HG03064 (cell line): ENCODE measurements around the gene MTMR11.
"Not testable (repeated sequence)": the region's sequence is repeated elsewhere in the genome, so short reads cannot be mapped to it uniquely, and the experiment has no call there.

ENCODE experiments used
- ATAC-seq: cut with Tn5 transposase; IDR thresholded peaks from one replicate; pipeline ENCODE4 v1.9.1; 2021; ENCODE audit warnings: low read depth; ENCODE audit not compliant: unreplicated experiment

Gene MTMR11

DNA sequence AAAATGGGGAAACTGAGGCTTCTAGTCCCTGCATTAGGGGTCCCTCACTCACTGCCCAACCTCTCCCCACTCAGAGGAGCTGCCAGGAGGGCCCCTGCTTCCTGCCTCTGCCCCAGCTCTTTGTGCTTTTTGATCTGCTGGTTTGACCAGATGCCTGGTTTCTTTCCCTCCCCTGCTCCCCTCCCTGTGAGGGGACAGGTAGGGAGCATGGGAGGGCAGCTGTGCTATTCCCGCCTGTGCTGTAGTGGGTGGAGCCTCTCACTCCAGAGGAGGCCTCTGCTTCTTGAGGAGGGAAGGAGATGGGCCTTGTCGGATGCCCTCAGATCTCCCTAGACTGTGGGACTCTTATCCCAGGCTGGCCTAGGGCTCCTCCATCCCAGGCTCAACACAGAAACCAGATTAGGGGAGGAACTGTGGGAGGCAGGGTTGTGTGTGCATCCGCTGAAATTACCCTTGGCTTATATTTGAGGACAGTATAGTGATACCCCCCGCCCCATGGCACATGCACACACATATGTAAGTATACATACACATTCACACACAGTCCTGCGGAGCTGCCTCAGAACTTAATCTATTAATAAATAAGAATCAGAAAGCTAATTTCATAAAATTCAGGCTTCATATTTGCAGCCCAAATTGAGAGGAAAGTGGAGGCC is 32.7 kb downstream of the MTMR11 start:
- no peak for ATAC-seq

DNA sequence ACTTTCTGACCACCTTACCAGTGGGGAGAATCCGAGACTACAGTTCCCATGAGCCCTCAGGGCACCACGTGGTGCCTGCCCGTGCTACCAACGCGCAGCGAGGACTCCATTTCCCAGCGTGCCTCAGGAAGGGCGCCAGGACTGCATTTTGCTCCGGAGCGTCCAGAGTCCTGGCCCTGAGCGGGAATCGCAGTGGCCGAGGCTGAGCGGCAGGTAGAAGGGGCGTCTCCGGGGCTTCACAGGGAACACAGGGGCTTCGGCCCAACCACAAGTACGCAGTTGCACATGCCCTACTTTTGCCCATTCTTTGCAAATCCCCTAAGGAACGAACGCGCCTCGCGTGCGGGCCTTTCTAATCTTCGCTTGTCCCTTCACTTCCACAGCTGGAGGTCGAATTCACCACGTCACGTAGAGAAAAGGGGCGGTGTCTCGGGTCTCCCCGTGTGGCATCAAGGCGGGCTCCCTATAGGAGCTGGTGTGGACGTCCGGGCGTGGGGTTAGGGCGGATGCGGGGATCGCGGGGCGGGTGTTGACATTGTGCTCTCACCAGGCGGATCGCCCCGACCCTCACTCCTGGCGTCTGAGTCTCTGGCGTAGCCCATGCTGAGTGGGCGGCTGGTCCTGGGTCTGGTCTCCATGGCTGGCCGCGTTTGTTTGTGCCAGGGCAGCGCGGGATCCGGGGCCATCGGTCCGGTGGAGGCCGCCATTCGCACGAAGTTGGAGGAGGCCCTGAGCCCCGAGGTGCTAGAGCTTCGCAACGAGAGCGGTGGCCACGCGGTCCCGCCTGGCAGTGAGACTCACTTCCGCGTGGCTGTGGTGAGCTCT is 37.0 kb downstream of the MTMR11 start, which contains the start of gene BOLA1:
TSS of gene BOLA1 (plus strand) at position 109 of the 825 bp plus-strand sequence. CDS start at position 601, 492 bp downstream.
- peak; percentile 91 for ATAC-seq

DNA sequence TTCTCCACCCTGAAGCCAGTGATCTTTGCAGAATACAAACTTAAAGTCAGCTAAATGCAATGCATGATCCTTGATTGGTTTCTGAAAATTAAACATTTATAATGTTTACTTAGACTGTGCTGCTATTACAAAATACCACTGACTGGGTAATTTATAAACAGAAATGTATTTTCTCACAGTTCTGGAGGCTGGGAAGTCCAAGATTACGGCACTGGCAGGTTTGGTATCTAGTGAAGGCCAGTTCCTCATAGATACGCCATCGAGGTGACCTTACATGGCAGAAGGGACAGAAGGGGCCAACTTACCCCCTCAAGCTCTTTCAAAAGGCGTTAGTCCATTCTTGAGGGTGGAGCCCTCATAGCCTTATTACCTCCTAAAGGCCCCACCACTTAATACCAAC is 40.1 kb downstream of the MTMR11 start:
- ATAC-seq, result no peak

DNA sequence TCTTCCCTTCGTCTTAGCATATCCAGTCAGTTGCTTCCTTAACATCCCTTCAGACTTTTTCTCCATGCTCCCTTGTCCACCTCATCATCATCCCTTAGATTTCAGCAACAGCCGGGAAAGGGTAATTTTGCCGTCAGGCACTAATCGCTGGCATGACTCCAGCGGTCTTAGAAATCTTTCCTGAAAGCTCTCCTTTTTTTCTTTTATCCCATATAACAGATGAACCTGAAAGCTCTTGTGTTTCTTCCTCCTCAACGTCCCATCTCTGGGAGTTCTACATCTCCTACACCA is 47.7 kb downstream of the MTMR11 start:
- no peak for ATAC-seq

DNA sequence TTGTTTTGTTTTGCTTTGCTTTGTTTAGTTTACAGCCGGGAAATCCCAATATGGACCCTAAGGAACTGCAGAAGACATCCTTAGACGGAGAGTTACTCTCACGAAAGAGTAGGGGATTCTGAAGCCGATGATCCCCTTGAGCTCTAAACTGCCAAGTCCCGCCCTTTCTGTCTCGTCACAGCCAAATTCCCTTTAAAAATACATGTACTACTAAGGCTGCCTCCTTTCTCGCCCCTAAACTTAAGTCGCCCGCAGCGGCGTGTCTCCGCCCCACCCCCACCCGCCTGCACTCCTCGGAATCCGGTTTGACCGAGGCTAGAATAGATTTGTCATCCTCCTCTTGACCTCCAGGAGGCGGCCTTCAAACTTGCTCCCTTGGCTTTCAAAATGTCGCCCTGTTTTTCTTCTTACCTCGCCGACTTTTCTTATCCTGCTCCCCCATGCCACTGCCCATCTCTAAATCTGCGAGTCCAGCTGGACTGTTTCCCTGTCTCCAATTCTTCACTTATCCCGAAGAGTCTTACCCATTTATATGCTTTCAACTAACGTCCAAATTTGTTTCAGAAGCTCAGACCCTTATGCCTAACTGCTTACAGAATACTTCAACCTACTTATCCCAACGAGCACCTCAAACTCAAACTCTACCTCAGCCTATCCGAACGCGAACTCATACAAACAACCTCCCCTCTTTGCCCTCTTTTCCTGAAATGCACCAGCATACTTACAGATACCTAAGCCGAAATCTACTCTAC is 48.3 kb downstream of the MTMR11 start:
- peak; percentile 15 for ATAC-seq

DNA sequence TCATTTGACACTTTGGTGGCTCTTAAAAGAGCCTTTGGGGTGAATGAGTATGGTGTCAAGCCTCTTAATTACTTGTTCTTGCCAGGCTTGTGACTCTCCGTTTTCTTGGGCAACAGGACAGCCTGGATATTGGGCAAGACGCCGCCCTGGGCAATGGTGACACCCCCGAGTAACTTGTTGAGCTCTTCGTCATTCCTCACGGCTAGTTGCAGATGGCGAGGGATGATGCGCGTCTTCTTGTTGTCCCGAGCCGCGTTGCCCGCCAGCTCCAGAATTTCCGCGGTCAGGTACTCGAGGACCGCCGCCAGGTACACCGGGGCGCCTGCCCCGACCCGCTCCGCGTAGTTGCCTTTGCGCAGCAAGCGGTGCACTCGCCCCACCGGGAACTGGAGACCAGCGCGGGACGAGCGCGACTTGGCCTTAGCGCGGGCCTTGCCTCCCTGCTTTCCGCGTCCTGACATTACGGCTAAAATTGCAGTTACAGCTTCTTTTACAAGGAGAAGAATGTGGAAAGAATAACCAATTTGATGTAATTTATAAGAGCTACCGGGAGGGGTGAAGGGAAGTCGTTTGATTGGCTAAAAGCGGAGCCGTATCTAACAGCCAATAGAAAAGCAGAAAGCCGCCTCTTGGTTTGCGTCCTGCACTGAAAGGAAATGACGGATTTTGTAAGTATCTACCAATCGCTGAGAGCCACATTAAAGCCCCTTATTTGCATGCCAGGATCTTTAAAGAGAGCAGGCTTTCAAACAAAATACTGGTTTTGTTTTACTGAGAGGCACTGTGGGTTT is 49.0 kb downstream of the MTMR11 start:
- ATAC-seq, result peak; percentile 41

DNA sequence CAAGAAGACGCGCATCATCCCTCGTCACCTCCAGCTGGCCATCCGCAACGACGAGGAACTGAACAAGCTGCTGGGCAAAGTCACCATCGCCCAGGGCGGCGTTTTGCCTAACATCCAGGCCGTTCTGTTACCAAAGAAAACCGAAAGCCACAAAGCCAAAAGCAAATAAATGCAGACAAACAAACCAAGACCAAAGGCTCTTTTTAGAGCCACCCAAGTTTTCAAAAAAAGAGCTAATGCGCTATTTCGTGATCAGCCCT is 49.6 kb downstream of the MTMR11 start:
- not testable (repeated sequence) for ATAC-seq

DNA sequence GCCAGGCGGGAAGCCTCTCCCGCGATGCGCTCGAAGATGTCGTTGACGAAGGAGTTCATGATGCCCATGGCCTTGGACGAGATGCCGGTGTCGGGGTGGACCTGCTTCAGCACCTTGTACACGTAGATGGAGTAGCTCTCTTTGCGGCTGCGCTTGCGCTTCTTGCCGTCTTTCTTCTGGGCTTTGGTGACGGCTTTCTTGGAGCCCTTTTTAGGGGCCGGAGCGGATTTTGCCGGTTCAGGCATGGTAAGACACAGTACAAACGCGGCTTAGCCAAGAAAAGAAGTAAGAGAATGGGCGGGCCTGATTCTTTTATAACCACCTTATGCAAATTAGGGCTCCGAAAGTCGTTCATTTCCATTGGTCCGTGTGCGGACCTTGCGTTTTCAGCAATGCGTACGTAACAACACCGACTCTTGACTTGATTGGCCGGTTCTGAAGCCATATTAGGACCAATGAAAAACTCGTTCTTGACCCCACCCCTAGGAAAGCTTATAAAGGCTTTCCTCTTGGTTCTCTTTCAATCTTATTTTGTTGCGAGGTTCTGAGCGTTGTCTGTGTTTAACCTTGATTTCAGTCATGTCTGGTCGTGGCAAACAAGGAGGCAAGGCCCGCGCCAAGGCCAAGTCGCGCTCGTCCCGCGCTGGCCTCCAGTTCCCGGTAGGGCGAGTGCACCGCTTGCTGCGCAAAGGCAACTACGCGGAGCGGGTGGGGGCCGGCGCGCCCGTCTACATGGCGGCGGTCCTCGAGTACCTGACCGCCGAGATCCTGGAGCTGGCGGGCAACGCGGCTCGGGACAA is 50.1 kb downstream of the MTMR11 start:
- ATAC-seq, result peak; percentile 45

DNA sequence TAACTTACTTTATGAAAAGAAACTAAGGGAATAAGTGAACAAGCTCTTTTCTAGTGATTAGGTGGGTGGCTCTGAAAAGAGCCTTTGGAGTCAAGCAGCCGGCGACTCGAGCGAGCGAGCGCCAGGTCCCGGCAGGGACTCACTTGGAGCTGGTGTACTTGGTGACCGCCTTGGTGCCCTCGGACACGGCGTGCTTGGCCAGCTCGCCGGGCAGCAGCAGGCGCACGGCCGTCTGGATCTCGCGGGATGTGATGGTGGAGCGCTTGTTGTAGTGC is 50.6 kb downstream of the MTMR11 start:
- ATAC-seq, result not testable (repeated sequence)

DNA sequence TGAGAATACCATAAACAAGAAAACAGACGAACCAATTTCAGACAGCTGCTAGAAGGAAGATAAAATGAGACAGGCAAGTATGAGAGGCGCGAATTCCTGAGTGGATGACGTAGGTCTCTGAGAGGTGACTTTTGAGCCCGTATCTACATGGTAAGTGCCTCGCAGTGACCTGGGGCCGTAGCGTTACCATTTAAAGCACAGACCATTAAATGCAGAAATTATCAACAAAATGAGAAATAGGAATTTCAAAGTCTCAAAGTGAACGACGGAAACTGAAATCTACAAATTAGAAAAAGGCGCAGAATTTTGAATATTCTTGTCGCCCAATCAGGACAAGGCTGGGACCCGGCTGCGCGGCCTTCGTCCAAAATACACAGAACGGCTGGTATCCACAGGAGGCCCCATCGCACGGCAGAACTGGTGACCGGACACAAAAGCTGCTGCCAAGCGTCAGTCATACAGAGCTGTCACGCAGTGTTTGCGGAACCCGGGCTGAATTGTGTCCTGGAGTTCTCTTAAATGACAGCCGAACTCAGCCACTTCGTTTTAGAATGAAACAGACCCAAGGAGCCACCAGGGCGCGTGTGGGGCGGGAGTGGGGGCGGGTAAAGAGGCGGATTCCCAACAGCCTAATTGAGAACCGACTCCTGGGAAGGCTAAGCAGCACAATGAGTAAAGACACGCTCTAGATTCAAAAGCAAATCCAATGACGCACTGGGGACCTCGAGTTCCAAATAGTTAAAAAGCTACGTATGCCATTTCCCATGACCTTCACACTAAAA is 51.1 kb downstream of the MTMR11 start:
- no peak for ATAC-seq

DNA sequence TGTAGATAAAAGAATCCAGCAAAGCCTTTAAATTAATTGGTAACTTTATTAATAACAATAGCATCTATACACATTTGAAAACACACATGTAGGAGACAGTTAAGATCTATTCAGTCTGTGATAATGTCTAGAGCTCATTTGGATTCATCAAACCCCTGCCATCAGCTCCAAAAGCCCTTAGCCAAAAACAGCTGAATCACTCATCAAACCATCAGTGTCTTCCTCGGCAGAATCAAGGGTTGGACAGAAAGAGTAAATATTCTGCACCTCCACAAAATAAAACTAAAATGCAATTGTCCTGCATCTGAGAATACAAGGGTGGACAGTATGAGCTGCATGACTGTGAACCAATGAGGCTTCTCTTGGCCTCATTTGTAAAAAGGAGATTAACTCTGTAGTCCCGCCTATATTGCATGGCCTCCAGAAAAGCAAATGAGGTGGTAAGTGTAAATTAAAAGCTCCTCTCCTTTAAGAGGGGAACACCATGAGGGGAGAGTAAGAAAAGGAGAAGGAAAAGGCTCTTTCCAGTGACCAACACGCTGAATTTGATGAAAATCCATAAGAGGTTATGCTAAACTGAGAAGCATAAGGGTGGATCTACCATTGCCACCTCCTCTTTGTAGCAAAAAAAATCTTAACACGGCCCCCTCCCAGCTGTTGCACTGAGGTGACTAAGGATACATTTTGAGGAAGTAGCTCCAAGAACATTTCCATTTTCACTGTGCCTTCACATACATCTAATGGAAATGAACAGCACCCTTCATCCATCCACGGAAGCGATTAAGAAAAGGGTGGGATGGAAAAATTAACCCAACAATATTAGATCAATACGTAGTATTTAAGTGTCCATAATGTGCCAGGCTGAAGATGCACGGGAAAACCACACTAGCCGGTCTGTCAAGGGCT is 52.0 kb downstream of the MTMR11 start:
- ATAC-seq, result no peak

DNA sequence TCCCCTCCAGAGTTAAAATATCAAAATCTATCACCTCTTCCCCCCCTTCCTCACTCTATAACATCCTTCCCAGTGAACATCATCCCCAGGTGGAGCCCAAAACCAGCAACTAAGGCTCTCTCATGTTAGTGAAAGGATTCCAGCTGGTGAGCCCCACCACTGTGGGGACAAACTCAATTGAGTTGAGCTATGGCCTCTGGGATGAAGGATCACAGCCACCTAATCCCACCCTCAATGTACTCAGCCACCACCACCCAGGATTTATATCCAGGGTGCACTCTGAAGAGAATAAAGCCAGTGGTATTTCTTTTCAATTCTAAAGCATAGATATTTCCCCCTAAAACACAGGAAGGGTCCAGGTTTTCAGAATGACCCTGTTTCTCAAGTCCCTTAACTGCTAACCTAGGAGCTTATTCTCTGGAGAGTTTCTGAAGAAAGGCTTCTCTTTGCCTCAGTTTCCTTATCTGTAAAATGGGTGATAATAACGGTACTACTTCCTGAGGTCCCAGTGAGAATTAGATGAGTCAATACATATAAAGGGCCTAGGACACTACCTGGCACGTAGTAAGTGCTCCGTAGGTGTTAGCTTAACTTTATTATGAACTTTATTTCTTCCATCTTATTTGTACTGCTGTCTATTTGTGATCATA is 53.0 kb downstream of the MTMR11 start:
- no peak for ATAC-seq

DNA sequence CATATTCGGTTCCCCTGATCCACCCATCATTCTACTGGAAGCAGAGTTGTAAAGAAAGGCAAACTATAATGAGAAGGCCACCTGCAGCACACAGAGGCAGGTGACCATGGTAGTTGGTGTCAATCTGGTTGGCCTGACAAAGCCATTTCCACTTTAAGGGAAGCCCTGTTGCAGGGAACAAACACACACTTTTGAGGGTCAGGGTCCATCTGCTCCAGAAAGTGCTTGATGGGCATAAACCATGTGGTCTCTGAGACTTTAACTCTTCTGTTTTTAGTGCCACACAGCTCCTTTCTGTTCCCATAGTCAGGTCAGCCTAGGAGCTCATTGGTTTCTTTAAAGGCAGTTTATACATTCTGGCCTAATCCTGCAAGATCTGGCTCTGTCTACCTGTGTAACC is 54.8 kb downstream of the MTMR11 start:
- no peak for ATAC-seq

DNA sequence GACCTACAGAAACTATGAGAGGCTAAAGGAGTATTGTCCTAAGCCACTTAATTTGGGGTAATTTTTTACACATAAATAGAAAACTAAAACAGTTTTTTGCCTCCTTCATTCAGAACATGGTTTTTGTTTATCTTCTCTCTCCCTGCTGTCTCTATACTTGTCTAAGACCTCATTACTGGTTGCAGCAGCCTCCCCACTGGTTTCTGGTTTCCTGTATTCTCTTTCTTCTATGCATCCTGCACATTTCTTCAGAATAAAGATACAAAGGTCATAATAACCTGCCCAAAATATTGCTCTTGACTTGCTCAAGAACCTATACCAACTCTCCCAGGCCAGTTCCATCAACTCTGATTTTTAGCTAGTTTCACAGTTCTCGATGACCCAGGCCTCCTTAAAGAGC is 57.1 kb downstream of the MTMR11 start:
- ATAC-seq, result no peak
